Subcutaneous abdominal adipose tissue (tissue), 5 donors: ENCODE results near the gene SLC50A1.
A peak's percentile ranks its signal among the peaks of the same experiment; 100 is the strongest.

Source experiments
- H3K27ac ChIP-seq: one replicate; pipeline ENCODE4 v1.7.0; 2013; ENCODE audit warnings: low read depth, mild to moderate bottlenecking, inconsistent platforms, low read length, moderate library complexity
- H3K27me3 ChIP-seq, 5 donors: one replicate each; pipeline ENCODE4 v1.7.0; 2013; ENCODE audit warnings: low read length in 5 of 5, inconsistent platforms in 1 of 5; ENCODE audit not compliant: control insufficient read depth in 5 of 5, insufficient read depth in 4 of 5
- H3K36me3 ChIP-seq, 5 donors: one replicate each; pipeline ENCODE4 v1.7.0; 2013; ENCODE audit warnings: low read length in 5 of 5; ENCODE audit not compliant: control insufficient read depth in 5 of 5, insufficient read depth in 5 of 5
- H3K4me1 ChIP-seq, 5 donors: one replicate each; pipeline ENCODE4 v1.7.0; 2013; ENCODE audit warnings: low read length in 5 of 5, mild to moderate bottlenecking in 3 of 5, moderate library complexity in 1 of 5; ENCODE audit not compliant: control insufficient read depth in 5 of 5, insufficient read depth in 5 of 5
- H3K4me3 ChIP-seq, 5 donors: one replicate each; pipeline ENCODE4 v1.7.0; 2013; ENCODE audit warnings: low read length in 5 of 5, low read depth in 1 of 5
- H3K9ac ChIP-seq, 5 donors: one replicate each; pipeline ENCODE4 v1.7.0; 2013; ENCODE audit warnings: low read length in 5 of 5, mild to moderate bottlenecking in 4 of 5, moderate library complexity in 3 of 5
- H3K9me3 ChIP-seq, 5 donors: one replicate each; pipeline ENCODE4 v1.7.0; 2013; ENCODE audit warnings: low read length in 5 of 5; ENCODE audit not compliant: control insufficient read depth in 5 of 5
- donor health status: healthy.
- donor health status: healthy.
- donor health status: healthy.
- donor health status: healthy.
- donor health status: healthy.

SLC50A1 gene

DNA sequence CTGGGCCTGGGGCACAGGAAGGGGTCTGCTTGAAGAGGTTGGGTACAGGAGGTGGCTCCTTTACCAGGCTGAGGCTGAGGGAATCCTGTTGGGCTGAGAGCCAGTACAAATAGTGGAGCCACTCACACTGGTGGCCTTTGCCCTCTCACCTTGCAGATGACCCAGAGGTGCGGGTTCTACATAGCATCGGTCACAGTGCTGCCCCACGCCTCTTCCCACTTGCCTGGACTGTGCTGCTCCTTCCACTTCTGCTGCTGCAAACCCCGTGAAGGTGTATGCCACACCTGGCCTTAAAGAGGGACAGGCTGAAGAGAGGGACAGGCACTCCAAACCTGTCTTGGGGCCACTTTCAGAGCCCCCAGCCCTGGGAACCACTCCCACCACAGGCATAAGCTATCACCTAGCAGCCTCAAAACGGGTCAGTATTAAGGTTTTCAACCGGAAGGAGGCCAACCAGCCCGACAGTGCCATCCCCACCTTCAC, 1.8 kb upstream of the SLC50A1 start:
- no peak overlapping the region for H3K4me3 ChIP-seq
- H3K9me3 ChIP-seq, result peaks cover 0 to 3% (median 0%) of the 10 kb centered on the region in 5 donors
- peak overlapping the region; percentile 100 for H3K27ac ChIP-seq
- no peak overlapping the region for H3K9ac ChIP-seq
- peaks cover 0 to 36% (median 28%) of the 10 kb centered on the region in 5 donors for H3K36me3 ChIP-seq
- peaks cover 25 to 76% (median 59%) of the 10 kb centered on the region in 5 donors for H3K4me1 ChIP-seq
- H3K27me3 ChIP-seq, result peaks cover 0 to 7% (median 3%) of the 10 kb centered on the region in 5 donors

DNA sequence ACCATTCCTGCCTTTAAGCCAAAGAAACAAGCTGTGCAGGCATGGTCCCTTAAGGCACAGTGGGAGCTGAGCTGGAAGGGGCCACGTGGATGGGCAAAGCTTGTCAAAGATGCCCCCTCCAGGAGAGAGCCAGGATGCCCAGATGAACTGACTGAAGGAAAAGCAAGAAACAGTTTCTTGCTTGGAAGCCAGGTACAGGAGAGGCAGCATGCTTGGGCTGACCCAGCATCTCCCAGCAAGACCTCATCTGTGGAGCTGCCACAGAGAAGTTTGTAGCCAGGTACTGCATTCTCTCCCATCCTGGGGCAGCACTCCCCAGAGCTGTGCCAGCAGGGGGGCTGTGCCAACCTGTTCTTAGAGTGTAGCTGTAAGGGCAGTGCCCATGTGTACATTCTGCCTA, 1.3 kb upstream of the SLC50A1 start:
- H3K4me3 ChIP-seq, result peak overlapping the region in 4 of 5 donors; percentile 41 to 89 (median 86)
- peak overlapping the region; percentile 22 to 98 (median 60) for H3K9ac ChIP-seq
- peaks cover 0 to 5% (median 0%) of the 10 kb centered on the region in 5 donors for H3K27me3 ChIP-seq
- peak overlapping the region; percentile 100 for H3K27ac ChIP-seq
- H3K36me3 ChIP-seq, result peaks cover 0 to 36% (median 28%) of the 10 kb centered on the region in 5 donors
- H3K4me1 ChIP-seq, result peaks cover 22 to 76% (median 59%) of the 10 kb centered on the region in 5 donors
- H3K9me3 ChIP-seq, result peaks cover 0 to 3% (median 0%) of the 10 kb centered on the region in 5 donors

DNA sequence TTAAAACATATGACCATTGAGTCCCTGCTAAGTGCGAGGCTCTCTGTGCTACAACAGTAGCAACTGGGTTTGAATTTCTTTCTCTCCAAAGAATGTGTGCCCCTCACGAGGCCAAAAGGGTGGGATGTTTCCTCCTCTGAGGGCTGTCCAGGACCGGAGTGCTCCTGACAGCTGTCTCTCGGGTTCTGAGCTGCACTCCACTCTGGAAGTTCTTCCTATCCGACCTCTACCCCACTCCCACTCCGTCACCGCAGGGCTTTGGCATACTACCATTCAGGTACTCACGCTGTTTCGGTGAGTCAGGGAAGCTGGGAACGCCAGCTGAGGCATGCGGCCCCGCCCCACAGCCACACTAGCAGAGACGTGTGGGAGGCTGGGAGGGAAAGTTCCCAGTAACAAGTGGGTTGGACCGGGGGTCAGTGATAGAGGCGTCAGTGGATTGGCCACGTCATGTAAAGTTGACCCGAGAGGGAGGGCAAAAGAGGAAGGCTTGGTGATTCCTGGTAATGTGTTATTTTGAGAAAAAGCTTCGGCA, 705 bp upstream of the SLC50A1 start:
- Histone ChIP-seq H3K27ac (peak overlapping the region; percentile 100), H3K9ac (peak overlapping the region; percentile 84 to 99 (median 98)), H3K4me3 (peak overlapping the region; percentile 58 to 89 (median 84)), H3K36me3 (peaks cover 0 to 36% (median 28%) of the 10 kb centered on the region in 5 donors), H3K4me1 (peaks cover 22 to 76% (median 59%) of the 10 kb centered on the region in 5 donors), H3K9me3 (peaks cover 0 to 3% (median 0%) of the 10 kb centered on the region in 5 donors), H3K27me3 (peaks cover 0 to 5% (median 0%) of the 10 kb centered on the region in 5 donors)

DNA sequence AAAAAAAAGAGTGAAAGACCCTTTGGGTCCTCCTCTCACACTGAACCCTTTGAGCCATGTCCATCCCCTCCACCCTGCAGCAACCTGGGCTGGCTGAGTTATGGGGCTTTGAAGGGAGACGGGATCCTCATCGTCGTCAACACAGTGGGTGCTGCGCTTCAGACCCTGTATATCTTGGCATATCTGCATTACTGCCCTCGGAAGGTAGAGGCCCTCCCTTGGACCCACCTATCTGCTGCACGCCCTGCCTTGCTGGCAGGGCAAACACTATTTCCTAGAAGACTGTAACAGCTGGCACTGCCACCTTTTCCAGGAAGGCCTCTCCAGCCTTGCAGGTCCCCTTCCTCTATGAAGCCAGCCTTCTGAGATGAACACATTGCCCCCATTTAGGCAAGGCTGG, 1.1 kb downstream of the SLC50A1 start:
- peak overlapping the region in 4 of 5 donors; percentile 46 to 89 (median 80) for H3K4me3 ChIP-seq
- H3K36me3 ChIP-seq, result peaks cover 0 to 30% (median 21%) of the 10 kb centered on the region in 5 donors
- peak overlapping the region in 3 of 5 donors; percentile 1 to 35 (median 21) for H3K9ac ChIP-seq
- H3K27ac ChIP-seq, result peak overlapping the region; percentile 100
- H3K9me3 ChIP-seq, result peaks cover 0 to 3% (median 0%) of the 10 kb centered on the region in 5 donors
- peaks cover 0 to 5% (median 0%) of the 10 kb centered on the region in 5 donors for H3K27me3 ChIP-seq
- H3K4me1 ChIP-seq, result peaks cover 20 to 62% (median 55%) of the 10 kb centered on the region in 5 donors

DNA sequence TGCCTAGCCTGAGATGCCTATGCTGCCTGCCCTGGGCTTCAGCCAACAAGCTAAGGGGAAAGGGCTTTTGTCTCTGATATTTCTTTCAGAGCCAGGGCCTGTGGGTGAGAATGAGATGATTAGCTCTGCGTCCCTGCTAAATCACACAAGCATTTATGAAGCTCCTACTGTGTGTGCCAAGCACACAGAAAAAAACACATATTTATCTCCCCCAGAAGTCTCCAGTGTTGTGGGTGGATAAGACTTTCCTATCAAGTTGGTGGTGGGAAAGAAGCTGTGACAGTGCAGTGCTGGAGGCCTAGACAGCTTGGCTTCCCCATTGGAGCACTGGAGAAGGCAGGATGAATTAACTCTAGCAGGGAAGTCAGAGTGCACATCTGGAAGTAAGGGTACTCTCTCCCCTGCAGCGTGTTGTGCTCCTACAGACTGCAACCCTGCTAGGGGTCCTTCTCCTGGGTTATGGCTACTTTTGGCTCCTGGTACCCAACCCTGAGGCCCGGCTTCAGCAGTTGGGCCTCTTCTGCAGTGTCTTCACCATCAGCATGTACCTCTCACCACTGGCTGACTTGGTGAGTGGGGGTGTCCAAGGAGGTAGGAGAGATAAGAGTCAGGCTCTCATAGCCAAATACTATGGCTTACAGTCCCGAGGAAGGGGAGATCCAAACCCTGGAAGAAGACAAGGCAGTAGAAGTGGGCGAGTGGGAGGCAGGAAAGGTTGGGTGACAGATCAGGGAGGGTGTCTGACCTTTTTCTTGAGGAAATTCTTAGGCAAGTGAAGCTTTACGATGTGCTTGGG, 1.7 kb downstream of the SLC50A1 start:
- Histone ChIP-seq H3K27ac (peak overlapping the region; percentile 100), H3K36me3 (peaks cover 0 to 27% (median 19%) of the 10 kb centered on the region in 5 donors), H3K4me1 (peaks cover 19 to 58% (median 52%) of the 10 kb centered on the region in 5 donors), H3K27me3 (peaks cover 0 to 5% (median 0%) of the 10 kb centered on the region in 5 donors), H3K4me3 (peak overlapping the region in 4 of 5 donors; percentile 46 to 89 (median 80)), H3K9me3 (peaks cover 0 to 3% (median 0%) of the 10 kb centered on the region in 5 donors), H3K9ac (peak overlapping the region in 2 of 5 donors; percentile 21 to 35)

DNA sequence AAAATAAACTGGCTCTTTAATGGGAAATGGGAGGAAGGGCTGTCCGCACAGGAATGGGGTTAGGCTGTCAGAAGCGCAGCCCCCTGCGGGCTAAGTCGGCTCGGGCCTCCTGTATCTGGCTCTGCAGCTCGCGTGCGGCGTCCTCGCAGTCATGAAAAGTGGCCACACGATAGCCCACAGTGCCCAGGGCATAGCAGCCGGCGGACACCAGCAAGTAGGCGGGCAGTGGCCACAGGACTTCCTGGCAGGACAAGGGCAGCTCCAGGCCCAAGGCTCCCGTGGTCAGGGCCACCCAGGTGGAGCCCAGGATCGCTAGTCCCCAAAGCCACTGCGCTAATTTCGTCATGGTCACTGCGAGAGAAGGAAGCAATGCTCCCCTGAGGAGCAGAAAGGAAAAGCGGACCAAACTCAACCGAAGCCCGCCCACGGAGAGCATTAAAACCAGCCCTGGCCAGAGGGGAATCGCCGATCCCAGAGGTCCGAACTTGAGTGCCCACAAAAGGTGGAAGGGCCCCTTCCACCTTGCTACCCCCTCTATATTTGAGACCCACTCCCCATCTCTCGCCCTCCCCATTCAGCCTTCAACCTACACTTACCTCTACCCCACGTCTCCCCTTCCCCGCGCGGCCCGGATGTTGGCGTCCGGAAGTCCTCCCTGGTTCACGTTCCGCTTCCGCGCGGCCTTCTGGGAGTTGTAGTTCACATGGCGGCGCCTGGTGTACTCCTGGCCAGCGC, 4.4 kb downstream of the SLC50A1 start, which contains the start of gene DPM3:
Gene DPM3, minus strand, starts transcription at position 637 of the 735 bp plus-strand sequence. Its CDS starts 291 bp downstream, at position 346.
- Histone ChIP-seq H3K27me3 (peaks cover 0 to 3% (median 0%) of the 10 kb centered on the region in 5 donors), H3K27ac (peak within 1 kb of the TSS; percentile 95), H3K4me3 (peak within 1 kb of the TSS; percentile 94 to 99 (median 98)), H3K4me1 (peaks cover 6 to 39% (median 34%) of the 10 kb centered on the region in 5 donors), H3K9ac (peak within 1 kb of the TSS; percentile 78 to 97 (median 95)), H3K9me3 (peaks cover 0 to 1% (median 0%) of the 10 kb centered on the region in 5 donors), H3K36me3 (peaks cover 0 to 10% (median 4%) of the 10 kb centered on the region in 5 donors)

DNA sequence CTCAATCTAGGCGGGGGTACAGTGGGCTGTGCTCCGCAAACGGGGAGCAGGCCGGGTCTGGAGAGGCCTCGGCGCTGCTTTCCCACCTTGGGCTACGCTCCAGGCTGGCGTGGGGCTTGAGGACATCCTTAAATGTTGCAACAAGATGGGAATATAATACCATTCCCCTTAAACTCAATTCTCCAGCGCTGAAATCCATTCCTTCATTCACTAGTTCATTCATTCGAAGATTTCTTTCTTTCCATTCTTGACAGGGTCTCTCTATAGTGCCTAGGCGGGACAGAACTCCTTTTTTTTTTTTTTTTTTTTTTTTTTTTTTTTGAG, 4.9 kb downstream of the SLC50A1 start:
- H3K9ac ChIP-seq, result peak overlapping the region in 3 of 5 donors; percentile 78 to 97 (median 96)
- peaks cover 2 to 35% (median 29%) of the 10 kb centered on the region in 5 donors for H3K4me1 ChIP-seq

DNA sequence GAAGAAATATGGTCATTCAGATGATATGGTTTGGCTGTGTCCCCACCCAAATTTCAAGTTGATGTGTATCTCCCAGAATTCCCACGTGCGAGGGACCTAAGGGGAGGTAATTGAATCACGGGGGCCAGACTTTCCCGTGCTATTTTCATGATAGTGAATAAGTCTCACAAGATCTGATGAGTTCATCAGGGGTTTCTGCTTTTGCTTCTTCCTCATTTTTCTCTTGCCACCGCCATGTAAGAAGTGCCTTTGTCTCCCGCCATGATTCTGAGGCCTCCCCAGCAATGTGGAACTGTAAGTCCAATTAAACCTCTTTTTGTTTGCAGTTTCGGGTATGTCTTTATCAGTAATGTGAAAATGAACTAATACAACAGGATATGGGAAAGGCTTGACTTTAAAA, 6.1 kb downstream of the SLC50A1 start:
- peaks cover 1 to 27% (median 25%) of the 10 kb centered on the region in 5 donors for H3K4me1 ChIP-seq
- no peak overlapping the region for H3K27ac ChIP-seq
- H3K9ac ChIP-seq, result no peak overlapping the region
- H3K4me3 ChIP-seq, result no peak overlapping the region
- peaks cover 0 to 10% (median 4%) of the 10 kb centered on the region in 5 donors for H3K36me3 ChIP-seq
- H3K9me3 ChIP-seq, result no peaks in the 10 kb centered on the region
- no peaks in the 10 kb centered on the region for H3K27me3 ChIP-seq

More for the DNA sequence above, 4.9 kb downstream of the SLC50A1 start:
- peaks cover 0 to 10% (median 4%) of the 10 kb centered on the region in 5 donors for H3K36me3 ChIP-seq
- H3K27ac ChIP-seq, result peak overlapping the region; percentile 95
- H3K27me3 ChIP-seq, result no peaks in the 10 kb centered on the region
- peak overlapping the region; percentile 17 to 98 (median 96) for H3K4me3 ChIP-seq
- no peaks in the 10 kb centered on the region for H3K9me3 ChIP-seq

DNA sequence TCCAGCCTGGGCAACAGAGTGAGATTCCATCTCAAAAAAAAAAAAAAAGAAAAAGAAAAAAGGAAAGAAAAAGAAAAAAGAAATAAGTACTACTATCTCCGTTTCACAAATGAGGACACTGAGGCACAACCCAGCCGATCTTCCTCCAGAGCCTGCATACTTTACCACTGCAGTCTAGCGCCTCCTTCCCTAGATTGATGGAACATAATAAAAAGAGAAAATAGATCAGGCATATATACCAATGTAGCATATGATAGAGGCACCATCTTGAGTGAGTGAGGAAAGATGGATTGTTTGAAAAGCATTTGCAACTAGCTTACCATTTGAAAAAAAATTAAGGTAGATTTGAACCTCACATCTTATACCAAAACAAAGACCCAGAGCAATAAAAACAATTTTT, 9.8 kb downstream of the SLC50A1 start:
- Histone ChIP-seq H3K9ac (no peak overlapping the region), H3K9me3 (no peaks in the 10 kb centered on the region), H3K36me3 (no peaks in the 10 kb centered on the region), H3K4me3 (no peak overlapping the region), H3K27ac (no peak overlapping the region), H3K4me1 (peaks cover 0 to 2% (median 2%) of the 10 kb centered on the region in 5 donors), H3K27me3 (no peaks in the 10 kb centered on the region)
